DOHH2 (cell line): ENCODE results near the gene ZNF778.

Source experiments
- H3F3A ChIP-seq: fragments of 200-600 bp; sonication (generic), shearing (Covaris generic); 2 replicates; pipeline ENCODE4 v1.6.0; 2016; ENCODE audit warnings: antibody characterized with exemption, mild to moderate bottlenecking; ENCODE audit not compliant: control insufficient read depth, insufficient read depth
- H3K27ac ChIP-seq: fragments of 200-600 bp; sonication (generic); 2 replicates; pipeline ENCODE4 v1.5.1; 2014; ENCODE audit warnings: low read depth, mild to moderate bottlenecking, low read length, moderate library complexity
- H3K27me3 ChIP-seq: fragments of 200-600 bp; sonication (generic); 2 replicates; pipeline ENCODE4 v1.6.1; 2014; ENCODE audit warnings: mild to moderate bottlenecking, low read length, mixed read lengths; ENCODE audit not compliant: control insufficient read depth
- H3K36me3 ChIP-seq: fragments of 200-600 bp; sonication (generic); 2 replicates; pipeline ENCODE4 v1.6.1; 2014; ENCODE audit warnings: mild to moderate bottlenecking, low read length, moderate library complexity, mixed read lengths; ENCODE audit not compliant: control insufficient read depth
- H3K4me1 ChIP-seq: fragments of 200-600 bp; sonication (generic); 2 replicates; pipeline ENCODE4 v1.6.1; 2014; ENCODE audit warnings: mild to moderate bottlenecking, low read length, mixed read lengths; ENCODE audit not compliant: control insufficient read depth
- H3K4me2 ChIP-seq: fragments of 200-600 bp; sonication (generic); 2 replicates; pipeline ENCODE4 v1.6.0; 2014; ENCODE audit warnings: mild to moderate bottlenecking, low read length, moderate library complexity
- H3K4me3 ChIP-seq: fragments of 200-600 bp; sonication (generic); 2 replicates; pipeline ENCODE4 v1.5.1; 2014; ENCODE audit warnings: mild to moderate bottlenecking, low read length, mixed read lengths
- H3K79me2 ChIP-seq: fragments of 200-600 bp; sonication (generic); 2 replicates; pipeline ENCODE4 v1.6.1; 2014; ENCODE audit warnings: mild to moderate bottlenecking, low read length, mixed read lengths; ENCODE audit not compliant: control insufficient read depth
- H3K9me2 ChIP-seq: fragments of 200-600 bp; sonication (generic); replicated peaks from 2 replicates; pipeline ENCODE4 v1.6.1; 2014; ENCODE audit warnings: mild to moderate bottlenecking, low read length, mixed read lengths; ENCODE audit not compliant: control insufficient read depth
- H3K9me3 ChIP-seq: fragments of 200-600 bp; sonication (generic); 2 replicates; pipeline ENCODE4 v1.6.1; 2014; ENCODE audit warnings: antibody characterized with exemption, low read length, mixed read lengths; ENCODE audit not compliant: control insufficient read depth, insufficient read depth
- H4K20me1 ChIP-seq: fragments of 200-600 bp; sonication (generic); 2 replicates; pipeline ENCODE4 v1.6.0; 2014; ENCODE audit warnings: low read depth, mild to moderate bottlenecking, antibody characterized with exemption, low read length, moderate library complexity; ENCODE audit not compliant: control insufficient read depth, insufficient read depth
- CTCF ChIP-seq: fragments of 200-600 bp; sonication (generic); IDR thresholded peaks from one replicate; pipeline ENCODE4 v1.5.1; 2014; ENCODE audit warnings: antibody characterized with exemption, mild to moderate bottlenecking, low read depth, low read length; ENCODE audit not compliant: poor library complexity, severe bottlenecking
- EZH2phosphoT487 ChIP-seq: fragments of 200-600 bp; sonication (generic); IDR thresholded peaks from 2 replicates; pipeline ENCODE4 v1.6.1; 2017; ENCODE audit warnings: borderline replicate concordance, mild to moderate bottlenecking, antibody characterized with exemption, low read length, moderate library complexity, mixed read lengths

The ZNF778 gene

DNA sequence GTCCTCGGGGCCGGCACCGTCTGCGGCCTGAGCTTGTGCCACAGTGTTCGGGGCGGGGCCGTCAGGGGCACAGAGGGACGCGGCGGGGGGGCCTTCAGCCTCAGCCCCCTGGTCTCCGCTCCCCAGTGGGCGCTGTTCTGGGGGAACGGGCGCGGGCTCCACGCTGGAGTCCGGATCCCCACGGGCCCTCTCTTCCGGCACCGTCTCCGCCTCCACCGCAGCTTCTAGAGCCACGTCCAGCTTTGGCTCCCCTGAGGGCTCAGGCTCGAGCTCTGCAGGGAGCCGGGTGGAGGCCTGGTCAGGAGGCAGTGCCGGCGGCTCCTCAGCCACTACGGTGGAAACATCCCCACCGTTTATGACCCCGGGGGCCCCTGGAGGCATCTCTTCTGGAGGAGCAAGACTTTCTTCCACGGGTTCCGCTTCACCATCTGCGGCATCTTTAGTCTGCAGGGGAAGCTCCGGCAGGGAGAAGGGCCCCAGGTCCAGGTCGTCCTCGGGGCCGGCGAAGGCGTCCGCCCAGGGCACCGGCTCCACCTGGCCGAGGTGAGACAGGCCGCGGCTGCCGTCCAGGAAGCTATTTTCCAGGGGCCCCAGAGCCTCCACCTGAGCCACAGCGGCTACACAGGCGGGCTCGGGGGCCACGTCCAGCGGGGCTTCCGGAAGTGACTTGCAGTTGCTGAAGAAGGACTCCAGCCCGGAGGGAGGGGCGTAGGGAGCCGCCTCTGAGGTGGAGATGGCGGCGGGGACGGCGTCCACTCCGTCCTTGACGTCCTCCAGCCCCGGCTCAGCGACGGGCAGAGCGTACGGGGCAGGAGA lies 62.4 kb downstream of the ZNF778 start:
- Histone ChIP-seq H3K4me2 (no peak overlapping the region), H4K20me1 (no peaks in the 10 kb centered on the region), H3F3A (no peaks in the 10 kb centered on the region), H3K4me3 (no peak overlapping the region), H3K36me3 (peaks cover 79% of the 10 kb centered on the region), H3K9me3 (no peaks in the 10 kb centered on the region), H3K9me2 (no peaks in the 10 kb centered on the region), H3K27ac (no peak overlapping the region), H3K4me1 (no peaks in the 10 kb centered on the region), H3K79me2 (no peaks in the 10 kb centered on the region), H3K27me3 (no peaks in the 10 kb centered on the region)
- TF ChIP-seq EZH2phosphoT487: no peak
- TF ChIP-seq CTCF: no peak

GRCh38 chr16:89280546-89281188 lies 63.2 kb downstream of the ZNF778 start:
- no peaks in the 10 kb centered on the region for H3K9me2 ChIP-seq
- H3K4me3 ChIP-seq: no peak overlapping the region
- no peaks in the 10 kb centered on the region for H3K9me3 ChIP-seq
- H3K27ac ChIP-seq: no peak overlapping the region
- H3K27me3 ChIP-seq: no peaks in the 10 kb centered on the region
- no peak overlapping the region for H3K4me2 ChIP-seq
- no peaks in the 10 kb centered on the region for H3K79me2 ChIP-seq
- H4K20me1 ChIP-seq: no peaks in the 10 kb centered on the region
- H3K4me1 ChIP-seq: no peaks in the 10 kb centered on the region
- no peaks in the 10 kb centered on the region for H3F3A ChIP-seq
- peaks cover 79% of the 10 kb centered on the region for H3K36me3 ChIP-seq
- TF ChIP-seq CTCF: no peak
- no peak for TF ChIP-seq EZH2phosphoT487

- Histone ChIP-seq H3K79me2 (no peaks in the 10 kb centered on the region), H3K4me3 (no peak overlapping the region), H3K36me3 (peaks cover 79% of the 10 kb centered on the region), H3K27me3 (no peaks in the 10 kb centered on the region), H3K4me1 (no peaks in the 10 kb centered on the region), H3K9me2 (no peaks in the 10 kb centered on the region), H3K4me2 (no peak overlapping the region), H4K20me1 (no peaks in the 10 kb centered on the region), H3K9me3 (no peaks in the 10 kb centered on the region), H3K27ac (no peak overlapping the region), H3F3A (no peaks in the 10 kb centered on the region)
- TF ChIP-seq EZH2phosphoT487: no peak
- TF ChIP-seq CTCF: no peak
These were observed 63.7 kb downstream of the ZNF778 start for GRCh38 chr16:89281189-89281577.
